IPS-NIHi7 (cell line): Measurements from ENCODE around the gene ZNF185.

Source experiments
- DNase-seq: peaks from one replicate; pipeline ENCODE4 v3.0.0; 2012; ENCODE audit warnings: mixed read lengths; ENCODE audit errors: extremely low spot score

The ZNF185 gene

GRCh38 chrX:152917656-152918579 is 20.1 kb downstream of the ZNF185 start:
- no peak for DNase-seq

GRCh38 chrX:152918707-152919106 is 20.8 kb downstream of the ZNF185 start:
- no peak for DNase-seq

DNA sequence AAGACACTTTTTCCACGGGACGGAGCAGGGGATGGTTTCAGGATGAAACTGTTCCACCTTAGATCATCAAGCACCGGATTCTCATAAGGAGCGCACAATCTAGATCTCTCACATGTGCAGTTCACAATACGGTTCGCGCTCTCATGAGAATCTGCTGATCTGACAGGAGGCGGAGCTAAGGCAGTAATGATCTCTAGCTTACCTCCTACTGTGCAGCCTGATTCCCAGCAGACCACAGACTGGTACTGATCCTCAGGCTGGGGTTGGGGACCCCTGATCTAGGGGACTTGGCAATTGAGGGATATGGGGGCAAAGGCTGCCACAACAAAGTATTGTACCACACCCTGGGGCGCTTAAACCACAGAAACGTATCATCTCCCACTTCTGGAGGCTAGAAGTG is 25.7 kb downstream of the ZNF185 start:
- DNase-seq: no peak

GRCh38 chrX:152925835-152926234 is 28.0 kb downstream of the ZNF185 start:
- no peak for DNase-seq

DNA sequence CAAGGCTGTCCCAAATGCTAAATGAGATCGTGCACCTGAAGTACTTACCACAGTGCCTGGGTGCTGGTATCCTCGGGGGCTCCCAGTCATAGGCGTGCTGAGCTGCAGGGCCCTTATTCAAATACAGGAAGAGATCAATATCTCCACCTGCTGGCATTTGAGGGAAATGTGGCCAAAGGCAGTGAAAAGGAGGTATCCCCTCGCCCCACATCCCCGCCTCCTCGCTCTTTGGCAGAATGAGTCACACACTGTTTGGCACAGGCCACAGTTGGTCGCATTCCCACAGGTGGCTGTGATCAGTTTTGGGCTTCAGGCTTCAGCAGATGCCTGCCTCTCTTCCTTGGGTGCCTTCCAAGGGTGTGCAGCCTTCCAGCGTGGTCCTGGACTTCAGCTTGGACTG is 28.4 kb downstream of the ZNF185 start:
- DNase-seq: peak; percentile 77

- DNase-seq: no peak
These were observed 29.1 kb downstream of the ZNF185 start for GRCh38 chrX:152926923-152927322.

GRCh38 chrX:152927858-152928760 is 30.2 kb downstream of the ZNF185 start:
- no peak for DNase-seq

DNA sequence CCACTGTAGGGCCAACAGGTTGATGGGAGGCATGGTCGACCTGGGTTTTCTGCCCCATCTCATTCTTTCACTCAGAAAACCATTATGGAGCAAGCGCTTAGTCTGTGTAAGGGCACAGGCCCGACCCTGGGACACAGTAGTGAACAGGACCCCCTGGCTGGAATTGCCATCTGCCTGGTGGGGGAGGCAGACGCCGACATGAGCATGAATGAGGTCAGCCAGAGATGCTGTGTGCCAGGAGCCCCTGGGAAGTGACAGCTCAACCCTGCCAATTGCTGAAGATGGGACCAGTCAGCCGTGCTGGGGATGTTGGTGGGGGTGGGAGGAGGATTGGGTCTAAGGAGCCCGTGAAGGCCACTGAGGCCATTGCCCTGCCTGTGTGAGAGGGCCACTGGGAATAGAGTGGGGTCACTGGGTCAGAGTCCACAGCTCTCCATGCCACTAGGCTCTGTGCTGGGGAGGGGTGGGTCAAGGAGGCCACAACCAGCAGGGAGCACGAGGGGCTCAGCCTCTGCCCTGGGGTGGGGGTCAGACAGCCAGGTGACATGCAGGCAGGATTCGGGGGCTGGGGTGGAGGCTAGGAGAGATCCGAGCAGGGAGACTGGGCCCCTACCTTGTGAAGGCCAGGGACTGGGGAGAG is 31.0 kb downstream of the ZNF185 start:
- DNase-seq: no peak

DNA sequence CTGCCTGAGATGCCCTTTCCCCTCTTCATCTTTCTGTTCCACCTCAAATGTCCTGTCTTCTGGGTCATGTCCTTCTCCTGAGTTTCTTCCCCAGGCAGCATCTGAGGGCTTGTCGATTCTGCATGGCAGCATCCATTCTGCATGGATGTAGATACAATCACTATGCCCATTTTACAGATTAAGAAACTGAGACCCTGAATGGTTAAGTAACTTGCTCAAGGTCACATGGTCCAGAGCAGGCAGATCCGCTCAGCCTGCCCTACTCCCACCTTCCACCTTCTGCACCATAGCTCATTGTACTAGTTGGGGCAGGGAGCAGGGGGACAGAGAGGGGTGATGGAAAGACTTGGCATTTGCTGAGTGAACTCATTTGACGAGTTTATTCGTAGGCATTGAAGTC is 32.0 kb downstream of the ZNF185 start:
- no peak for DNase-seq

DNA sequence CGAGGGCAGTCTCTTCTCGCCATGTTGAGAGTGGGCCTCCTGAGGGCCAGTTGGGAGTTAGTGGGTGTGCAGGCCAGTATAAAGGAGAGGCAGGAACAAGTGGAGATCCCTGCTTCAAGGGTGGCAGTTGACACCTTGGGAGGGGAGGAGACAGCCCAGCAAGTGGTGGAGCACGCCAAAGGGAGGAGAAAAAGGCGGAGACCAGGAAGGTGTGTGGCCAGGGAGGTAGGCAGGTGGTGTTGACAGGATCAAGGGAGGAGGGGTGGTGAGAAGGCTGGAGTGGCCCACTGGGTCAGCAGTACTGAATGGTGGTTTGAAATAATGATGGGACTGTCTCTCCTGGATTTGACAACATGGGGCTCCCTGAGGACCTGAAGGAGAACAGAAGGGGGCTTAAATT is 32.6 kb downstream of the ZNF185 start:
- no peak for DNase-seq

DNA sequence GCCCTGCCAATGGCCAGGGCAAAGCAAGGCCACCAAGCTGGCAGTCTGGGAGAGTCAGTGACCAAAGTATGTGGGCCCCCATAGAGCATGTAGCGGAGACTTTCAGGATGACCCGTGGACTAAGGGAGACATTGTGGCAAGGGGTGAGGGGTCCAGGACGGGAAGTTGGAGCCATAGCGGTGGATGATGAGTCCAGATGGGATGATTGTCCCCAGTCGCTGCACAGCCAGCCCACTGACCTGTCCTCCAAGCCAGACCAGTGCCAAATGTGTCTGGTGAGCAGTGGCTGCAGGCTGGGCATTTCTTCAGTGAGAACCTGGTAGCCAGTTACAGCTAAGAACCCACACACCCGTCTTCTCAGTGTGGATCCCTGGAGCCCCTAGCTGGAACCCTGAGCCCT is 34.3 kb downstream of the ZNF185 start:
- no peak for DNase-seq

DNA sequence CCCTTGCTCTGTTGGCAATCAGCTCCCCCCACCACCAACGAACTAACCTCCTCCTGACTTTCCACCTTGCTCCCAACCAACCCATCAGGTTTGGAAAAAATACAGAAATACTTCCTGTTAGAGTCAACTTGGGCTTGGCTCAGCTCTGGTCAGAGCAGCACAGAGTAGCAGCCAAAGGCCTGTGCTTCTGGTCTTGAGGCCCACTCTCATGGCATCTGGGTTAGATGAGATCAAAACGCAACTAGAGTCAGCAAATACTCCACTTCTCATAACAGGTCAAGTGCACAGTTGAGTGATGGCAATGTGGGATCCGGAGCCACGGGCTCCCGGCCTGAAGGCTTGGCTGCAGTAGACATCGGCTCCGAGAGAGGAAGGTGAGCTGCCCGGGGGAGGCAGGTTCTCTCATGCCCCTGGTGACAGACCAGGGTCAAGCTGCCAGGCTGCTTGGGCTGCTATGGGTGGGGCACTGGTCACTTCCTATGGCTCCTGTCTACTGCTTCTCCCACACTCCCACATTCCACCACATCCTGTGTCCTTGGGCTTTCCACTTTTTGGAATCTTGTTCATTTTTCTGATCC is 34.8 kb downstream of the ZNF185 start:
- DNase-seq: no peak

GRCh38 chrX:152936306-152936705 is 38.4 kb downstream of the ZNF185 start:
- no peak for DNase-seq

GRCh38 chrX:152937236-152937635 is 39.4 kb downstream of the ZNF185 start:
- DNase-seq: no peak

DNA sequence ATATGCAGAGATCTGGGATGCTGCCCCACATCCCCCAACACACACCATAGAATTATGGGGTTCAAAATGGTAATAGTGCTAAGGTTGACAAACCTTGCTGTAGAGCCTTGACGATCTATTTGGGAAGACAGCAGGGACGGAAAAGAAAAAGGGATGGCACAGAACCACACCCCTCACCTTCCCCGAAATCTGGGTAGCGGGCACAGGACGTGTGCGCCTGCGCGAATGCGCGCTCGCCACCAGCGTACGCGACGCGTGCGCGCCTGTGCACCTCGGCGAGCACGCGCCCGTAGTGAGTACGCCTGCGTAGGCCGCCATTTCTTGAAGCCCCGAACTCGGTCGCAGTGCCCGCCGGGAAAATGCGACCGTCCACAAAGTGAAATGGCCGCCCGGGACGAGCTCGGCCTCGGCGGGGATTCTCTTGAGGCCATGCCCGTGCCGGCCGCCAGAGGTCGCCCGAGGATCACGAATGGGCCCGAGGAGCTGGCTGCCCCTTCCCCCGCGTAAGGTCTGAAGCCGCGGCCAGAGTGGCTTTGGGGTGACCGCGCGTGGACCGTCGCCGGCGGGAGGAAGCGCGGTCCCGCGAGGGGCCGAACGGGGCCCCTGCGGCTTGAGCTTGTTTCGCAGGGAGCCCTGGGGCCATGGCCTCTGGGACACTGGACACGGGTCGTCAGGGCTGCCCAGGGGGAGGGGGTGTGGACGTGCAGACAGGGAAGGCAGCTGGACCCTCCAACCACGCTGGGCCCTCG is 43.6 kb downstream of the ZNF185 start:
- DNase-seq: peak; percentile 92

- no peak for DNase-seq
These were observed 44.2 kb downstream of the ZNF185 start for GRCh38 chrX:152942077-152942442.

GRCh38 chrX:152943826-152944225 is 46.0 kb downstream of the ZNF185 start:
- no peak for DNase-seq

GRCh38 chrX:152945021-152945979 is 47.4 kb downstream of the ZNF185 start:
- no peak for DNase-seq

DNA sequence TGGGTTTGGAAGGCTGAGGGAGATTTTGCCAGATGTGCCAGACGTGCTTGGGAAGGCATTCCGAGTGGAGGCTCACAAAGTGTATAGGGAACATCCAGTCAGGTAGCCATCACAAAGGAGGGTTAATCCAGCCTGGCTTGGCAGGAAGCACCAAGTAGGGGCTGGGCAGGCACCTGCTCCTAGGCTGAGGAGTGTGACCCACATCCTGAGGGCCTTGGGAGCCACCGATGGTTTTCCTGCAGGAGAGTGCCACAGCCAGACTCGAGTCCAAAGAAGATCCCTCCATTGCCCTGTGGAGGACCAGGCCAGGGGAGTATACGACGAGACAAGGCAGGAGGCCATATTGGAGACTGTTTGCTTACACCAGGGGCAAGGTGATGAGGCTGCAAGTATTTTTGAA is 48.8 kb downstream of the ZNF185 start:
- no peak for DNase-seq
